AML-193 (cell line): ENCODE data around the gene TTC28.
"Not testable (repeated sequence)": the region's sequence is repeated elsewhere in the genome, so short reads cannot be mapped to it uniquely, and the experiment has no call there.

Experiments used
- DNase-seq, 2 experiments: peaks; one replicate each; lab custom pipeline; 2025; lab: John Stamatoyannopoulos, UW

The TTC28 gene

GRCh38 chr22:28406246-28406645 is 273.4 kb downstream of the TTC28 start:
- no peak for DNase-seq

GRCh38 chr22:28405588-28405987 is 274.1 kb downstream of the TTC28 start:
- no peak for DNase-seq

GRCh38 chr22:28402539-28402938 is 277.1 kb downstream of the TTC28 start:
- DNase-seq, result no peak

- no peak for DNase-seq
These were observed 277.6 kb downstream of the TTC28 start for GRCh38 chr22:28402060-28402459.

GRCh38 chr22:28398981-28399380 is 280.7 kb downstream of the TTC28 start:
- DNase-seq, result no peak

- no peak for DNase-seq
These were observed 281.3 kb downstream of the TTC28 start for GRCh38 chr22:28398355-28398754.

- no peak for DNase-seq
These were observed 282.3 kb downstream of the TTC28 start for GRCh38 chr22:28397306-28397705.

GRCh38 chr22:28395920-28396753 is 283.5 kb downstream of the TTC28 start:
- peak in 1 of 2 experiments; percentile 13 for DNase-seq

- DNase-seq, result no peak
These were observed 284.1 kb downstream of the TTC28 start for GRCh38 chr22:28395520-28395919.

- DNase-seq, result no peak
These were observed 285.0 kb downstream of the TTC28 start for GRCh38 chr22:28394513-28395110.

- no peak for DNase-seq
These were observed 298.0 kb downstream of the TTC28 start for GRCh38 chr22:28381429-28382167.

- no peak for DNase-seq
These were observed 299.7 kb downstream of the TTC28 start for GRCh38 chr22:28379951-28380350.

- peak; percentile 22 to 29 for DNase-seq
These were observed 300.4 kb downstream of the TTC28 start for GRCh38 chr22:28379075-28379779.

GRCh38 chr22:28375761-28376534 is 303.7 kb downstream of the TTC28 start:
- no peak for DNase-seq

- DNase-seq, result peak; percentile 9 to 21
These were observed 305.8 kb downstream of the TTC28 start for GRCh38 chr22:28373831-28374230.

- DNase-seq, result no peak
These were observed 309.8 kb downstream of the TTC28 start for GRCh38 chr22:28369854-28370253.

- DNase-seq, result no peak
These were observed 312.8 kb downstream of the TTC28 start for GRCh38 chr22:28366856-28367255.

- no peak for DNase-seq
These were observed 314.3 kb downstream of the TTC28 start for GRCh38 chr22:28365371-28365770.

- not testable (repeated sequence) for DNase-seq
These were observed 315.5 kb downstream of the TTC28 start for GRCh38 chr22:28364105-28364504.

GRCh38 chr22:28360939-28361338 is 318.7 kb downstream of the TTC28 start:
- DNase-seq, result no peak

GRCh38 chr22:28358312-28358711 is 321.3 kb downstream of the TTC28 start:
- no peak for DNase-seq
